GM18507 (cell line): Measurements from ENCODE around the gene PLA2G4E.
A peak's percentile ranks its signal among the peaks of the same experiment; 100 is the strongest.

ENCODE experiments used
- DNase-seq: peaks from one replicate; pipeline ENCODE4 v3.0.0; 2011; ENCODE audit warnings: low read depth; ENCODE audit not compliant: insufficient read length; ENCODE audit errors: extremely low spot score
- FAIRE-seq: peaks from 2 replicates; lab custom pipeline; 2011; peaks lifted over from hg19 to GRCh38; lab: Jason Lieb, UNC

The PLA2G4E gene

DNA sequence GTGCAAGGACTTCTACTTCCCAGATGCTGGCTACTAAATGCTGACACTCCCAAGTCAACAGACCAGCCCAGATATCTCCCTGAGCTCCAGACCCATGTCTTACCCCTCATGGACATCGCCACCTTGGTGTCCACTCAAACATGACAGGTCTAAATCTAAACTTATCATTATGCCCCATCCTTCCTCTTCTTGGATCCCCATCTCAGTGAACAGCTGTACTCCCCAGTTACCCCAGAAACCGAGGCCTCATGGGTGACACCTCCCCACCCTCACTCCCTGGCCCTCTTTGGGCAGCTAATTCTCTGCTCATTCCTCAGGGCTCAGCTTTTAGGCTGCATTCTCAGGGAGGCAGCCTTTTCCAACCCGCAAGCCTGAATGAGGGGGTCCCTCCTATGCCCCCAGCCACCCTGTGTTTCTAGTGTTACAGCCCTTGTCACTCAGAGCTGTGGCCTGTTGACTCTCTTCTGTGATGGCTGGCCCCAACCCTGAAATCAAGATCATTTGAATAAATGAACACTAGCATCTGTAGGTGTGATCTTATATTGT, 53.8 kb downstream of the PLA2G4E start:
- no peak for FAIRE-seq
- no peak for DNase-seq

GRCh38 chr15:41966414-41966812, 54.4 kb downstream of the PLA2G4E start:
- FAIRE-seq (no peak), DNase-seq (no peak)

GRCh38 chr15:41965441-41966413, 55.1 kb downstream of the PLA2G4E start:
- FAIRE-seq, result no peak
- no peak for DNase-seq

DNA sequence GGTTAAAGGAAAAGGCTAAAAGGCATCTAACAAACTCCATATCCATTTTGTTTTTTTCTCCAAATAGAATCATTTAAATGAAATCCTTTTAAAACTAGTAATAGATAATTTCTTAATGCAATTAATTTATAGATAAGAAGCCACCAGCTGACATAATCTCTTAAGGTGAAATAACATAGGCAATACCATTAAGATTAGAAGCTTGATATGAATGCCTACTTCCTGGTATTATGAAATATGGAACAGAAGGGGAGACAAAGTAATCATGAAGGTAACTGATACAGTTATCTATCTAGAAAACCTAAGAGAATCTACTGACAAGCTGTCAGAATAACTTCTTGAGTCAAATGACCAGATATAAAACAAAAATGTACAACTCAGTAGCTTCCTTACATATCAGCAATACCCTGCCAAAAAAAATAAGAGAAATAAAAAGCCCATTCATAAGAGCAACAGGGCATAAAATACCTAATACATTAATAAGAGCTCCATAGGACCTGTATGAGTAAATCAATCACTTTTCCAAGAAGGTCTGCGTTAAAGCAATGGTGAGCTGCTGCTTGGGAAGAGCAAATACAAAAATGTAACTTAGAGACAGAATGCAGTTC, 59.1 kb downstream of the PLA2G4E start:
- FAIRE-seq (no peak), DNase-seq (no peak)

DNA sequence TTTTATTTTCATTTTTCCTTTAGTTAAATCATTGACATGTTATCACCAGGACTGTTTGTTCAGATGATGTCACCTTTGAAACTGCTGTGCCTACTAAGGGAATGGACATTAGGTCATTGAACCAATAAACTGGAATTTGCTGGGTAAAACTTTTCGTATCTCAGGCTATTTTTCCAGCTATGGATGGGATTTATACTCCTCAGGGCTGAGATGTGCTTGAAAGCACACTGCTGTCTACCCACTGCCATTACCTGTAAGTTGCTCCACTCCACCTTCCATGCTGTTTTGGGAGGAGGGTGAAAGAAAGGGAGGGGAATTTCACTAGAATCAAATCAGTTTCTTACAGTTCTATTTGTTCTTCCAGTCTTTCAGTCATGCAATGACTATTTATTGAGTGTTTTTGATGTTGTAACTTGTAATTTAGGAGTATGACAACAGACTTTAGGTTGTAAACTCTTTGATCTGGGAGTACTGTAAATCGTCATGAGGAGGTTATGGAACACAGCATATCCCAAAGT, 59.8 kb downstream of the PLA2G4E start:
- DNase-seq, result no peak
- FAIRE-seq, result peak; percentile 29

DNA sequence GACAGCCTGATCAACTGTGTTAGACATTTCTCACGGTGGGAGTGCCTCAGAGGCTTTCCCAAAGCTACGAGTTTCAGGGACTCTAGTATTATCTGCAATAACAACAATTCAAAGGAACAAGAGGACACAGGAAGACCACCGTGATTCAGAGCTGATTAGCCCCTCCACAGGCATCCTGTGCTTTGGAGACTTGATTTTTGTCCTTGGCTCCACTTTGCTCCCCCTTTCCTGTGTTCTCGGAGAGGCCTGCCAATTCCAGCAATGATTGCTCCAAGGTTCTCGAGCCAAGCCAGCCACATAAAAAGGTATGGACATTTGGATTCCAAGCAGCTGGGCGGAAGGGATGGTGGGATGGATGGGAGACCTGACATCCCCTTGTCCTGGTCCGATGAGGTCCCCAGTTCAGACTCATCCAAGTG, 62.8 kb downstream of the PLA2G4E start:
- DNase-seq (no peak), FAIRE-seq (no peak)

- DNase-seq (peak; percentile 26), FAIRE-seq (peak; percentile 91)
These were observed 63.6 kb downstream of the PLA2G4E start for GRCh38 chr15:41957021-41957897.

GRCh38 chr15:41955807-41956525, 64.9 kb downstream of the PLA2G4E start:
- no peak for FAIRE-seq
- no peak for DNase-seq

DNA sequence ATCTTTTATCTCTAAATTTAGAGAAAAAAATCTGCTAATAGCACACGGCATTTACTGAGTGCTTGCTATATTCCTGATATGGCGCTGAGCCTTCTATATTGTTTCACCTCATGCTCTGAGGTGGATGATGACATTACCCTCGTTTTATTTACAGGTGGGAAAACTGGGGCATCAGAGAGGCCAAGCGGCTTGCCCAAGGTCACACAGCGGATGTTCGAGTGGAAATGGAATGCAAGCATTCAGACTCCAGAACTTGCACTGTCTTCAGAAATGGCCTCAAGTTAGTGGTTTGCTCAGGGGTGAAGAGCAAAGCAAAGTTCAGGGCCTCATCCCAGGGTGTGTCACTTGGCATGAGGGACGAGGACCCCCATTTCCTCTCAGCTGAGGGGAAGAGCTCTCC, 65.7 kb downstream of the PLA2G4E start:
- no peak for DNase-seq
- no peak for FAIRE-seq

- DNase-seq (no peak), FAIRE-seq (no peak)
These were observed 66.8 kb downstream of the PLA2G4E start for GRCh38 chr15:41954036-41954435.

DNA sequence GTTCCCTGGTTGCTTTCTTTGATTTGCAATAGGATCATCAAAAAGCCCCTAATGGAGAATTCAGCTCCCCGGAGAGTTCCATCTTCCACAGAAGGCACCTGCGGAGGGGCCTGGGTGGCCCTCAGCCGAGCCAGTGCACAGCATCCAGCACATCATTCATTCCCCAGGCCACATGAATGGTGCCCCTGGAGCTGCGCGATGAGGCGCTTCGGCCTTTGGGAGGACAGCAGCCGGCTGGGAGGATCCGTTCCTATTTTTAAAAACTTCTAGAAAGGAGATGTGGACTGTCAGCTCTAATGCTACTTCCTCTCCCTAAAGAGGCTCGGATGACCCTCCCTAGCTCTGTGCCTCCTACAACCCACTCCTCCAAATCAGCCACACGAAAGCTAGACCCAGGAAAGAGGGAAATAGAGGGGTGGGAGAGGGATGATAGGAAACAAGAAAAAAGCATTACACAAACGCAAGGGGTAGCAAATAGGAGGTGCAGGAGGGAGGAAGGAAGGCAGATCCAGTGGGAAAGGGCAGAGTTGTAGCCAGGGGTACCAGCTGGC, 68.8 kb downstream of the PLA2G4E start:
- DNase-seq, result no peak
- no peak for FAIRE-seq

- DNase-seq, result no peak
- FAIRE-seq, result no peak
These were observed 69.3 kb downstream of the PLA2G4E start for GRCh38 chr15:41951571-41951970.

- FAIRE-seq (no peak), DNase-seq (no peak)
These were observed 70.4 kb downstream of the PLA2G4E start for GRCh38 chr15:41950489-41950888.

DNA sequence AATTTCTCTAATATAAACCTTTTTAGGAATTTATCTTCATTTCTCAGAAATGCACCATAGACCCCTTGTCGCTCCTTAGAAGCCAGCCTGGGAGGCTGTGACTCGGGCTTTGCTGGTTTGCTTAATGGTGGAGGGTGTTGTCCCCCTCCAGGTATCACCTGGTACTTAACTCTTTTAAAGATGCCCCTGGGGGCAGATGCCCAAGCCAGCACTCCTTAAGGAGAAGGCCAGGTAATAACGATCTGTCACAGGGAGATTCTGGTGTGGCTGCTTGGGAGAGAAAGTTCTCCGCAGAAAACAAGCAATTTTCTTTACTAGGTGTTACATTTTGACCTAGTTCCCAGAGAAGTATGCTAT, 70.7 kb downstream of the PLA2G4E start:
- DNase-seq (no peak), FAIRE-seq (no peak)

GRCh38 chr15:41949401-41950126, 71.3 kb downstream of the PLA2G4E start:
- FAIRE-seq, result no peak
- DNase-seq, result no peak

DNA sequence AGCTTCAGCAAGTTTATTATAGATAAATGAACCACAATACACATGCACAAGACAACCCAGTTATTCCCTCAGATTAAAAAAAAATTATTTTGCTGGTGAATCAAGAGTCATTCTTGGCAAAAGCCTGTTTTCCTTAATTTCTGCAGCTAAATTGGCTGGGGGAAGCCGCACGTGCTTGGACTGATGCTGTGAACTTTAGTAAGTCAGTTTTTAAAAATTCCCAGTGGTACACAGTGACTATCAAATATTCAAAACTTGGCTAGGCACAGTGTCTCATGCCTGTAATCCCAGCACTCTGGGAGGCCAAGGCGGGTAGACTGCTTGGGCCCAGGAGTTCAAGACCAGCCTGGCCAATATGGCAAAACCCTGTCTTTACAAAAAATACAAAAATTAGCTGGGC, 72.4 kb downstream of the PLA2G4E start:
- FAIRE-seq, result no peak

DNA sequence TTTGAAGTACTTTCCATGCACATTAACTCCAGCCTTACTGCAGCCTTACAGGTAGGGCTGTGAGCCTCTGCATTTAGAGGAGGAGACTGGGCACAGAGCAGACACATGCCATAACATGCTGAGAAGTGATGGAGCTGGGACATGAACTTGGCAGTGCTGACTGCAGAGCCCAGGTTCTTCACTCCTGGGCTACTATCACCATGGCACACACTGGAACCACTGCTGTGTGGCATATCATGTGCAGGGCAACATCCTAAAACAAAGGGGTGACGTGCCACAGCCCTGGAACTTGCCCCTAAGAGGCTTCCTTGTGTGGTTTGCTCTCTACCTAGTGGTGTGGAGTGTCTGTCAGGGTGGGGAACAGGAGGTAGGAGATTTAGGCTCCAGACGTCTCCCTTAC, 73.9 kb downstream of the PLA2G4E start:
- DNase-seq, result no peak
- FAIRE-seq, result no peak

More for the DNA sequence above, 72.4 kb downstream of the PLA2G4E start:
- DNase-seq, result no peak

- DNase-seq (no peak), FAIRE-seq (no peak)
These were observed 75.1 kb downstream of the PLA2G4E start for GRCh38 chr15:41945731-41946130.
